Measurements from ENCODE around the gene PCLAF.

DNA sequence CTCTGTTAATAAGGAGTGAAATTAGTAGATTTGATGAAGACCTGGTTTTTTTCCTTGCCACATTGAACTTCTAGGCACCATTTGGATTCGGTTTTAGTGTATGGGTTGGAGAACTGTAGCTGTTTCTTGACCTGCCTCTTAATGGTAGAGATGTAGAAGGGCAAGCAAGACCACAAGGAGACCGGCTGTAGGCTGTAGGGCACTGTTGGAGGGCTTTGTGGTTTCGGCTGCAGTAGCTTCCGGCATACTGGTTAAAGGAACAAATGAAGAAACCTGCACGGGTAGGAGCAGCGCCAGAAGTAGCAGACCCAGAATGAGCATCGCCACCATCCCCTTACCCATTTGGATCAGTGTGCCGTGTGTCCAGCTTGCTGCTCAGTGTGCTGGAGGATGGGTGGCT is 7.9 kb downstream of the PCLAF start:
- TF ChIP-seq TARDBP (IDR thresholded peaks at IDR 0.05): no peak
- no peak for TF ChIP-seq SP1 (IDR thresholded peaks at IDR 0.05)
- TF ChIP-seq ARNT (IDR thresholded peaks at IDR 0.05): no peak
- TF ChIP-seq LEF1 (IDR thresholded peaks at IDR 0.05; ENCODE audit: borderline replicate concordance): no peak
- no peak for TF ChIP-seq BHLHE40 (IDR thresholded peaks at IDR 0.05; ENCODE audit: borderline replicate concordance)
- no peak for TF ChIP-seq ZNF384 (IDR thresholded peaks at IDR 0.05)
- no peak for TF ChIP-seq SUZ12 (IDR thresholded peaks at IDR 0.05)

All from HEK293T (cell line).